ENCODE measurements around the gene APBA2.
"Not testable (repeated sequence)": the region's sequence is repeated elsewhere in the genome, so short reads cannot be mapped to it uniquely, and the experiment has no call there.

The APBA2 gene

DNA sequence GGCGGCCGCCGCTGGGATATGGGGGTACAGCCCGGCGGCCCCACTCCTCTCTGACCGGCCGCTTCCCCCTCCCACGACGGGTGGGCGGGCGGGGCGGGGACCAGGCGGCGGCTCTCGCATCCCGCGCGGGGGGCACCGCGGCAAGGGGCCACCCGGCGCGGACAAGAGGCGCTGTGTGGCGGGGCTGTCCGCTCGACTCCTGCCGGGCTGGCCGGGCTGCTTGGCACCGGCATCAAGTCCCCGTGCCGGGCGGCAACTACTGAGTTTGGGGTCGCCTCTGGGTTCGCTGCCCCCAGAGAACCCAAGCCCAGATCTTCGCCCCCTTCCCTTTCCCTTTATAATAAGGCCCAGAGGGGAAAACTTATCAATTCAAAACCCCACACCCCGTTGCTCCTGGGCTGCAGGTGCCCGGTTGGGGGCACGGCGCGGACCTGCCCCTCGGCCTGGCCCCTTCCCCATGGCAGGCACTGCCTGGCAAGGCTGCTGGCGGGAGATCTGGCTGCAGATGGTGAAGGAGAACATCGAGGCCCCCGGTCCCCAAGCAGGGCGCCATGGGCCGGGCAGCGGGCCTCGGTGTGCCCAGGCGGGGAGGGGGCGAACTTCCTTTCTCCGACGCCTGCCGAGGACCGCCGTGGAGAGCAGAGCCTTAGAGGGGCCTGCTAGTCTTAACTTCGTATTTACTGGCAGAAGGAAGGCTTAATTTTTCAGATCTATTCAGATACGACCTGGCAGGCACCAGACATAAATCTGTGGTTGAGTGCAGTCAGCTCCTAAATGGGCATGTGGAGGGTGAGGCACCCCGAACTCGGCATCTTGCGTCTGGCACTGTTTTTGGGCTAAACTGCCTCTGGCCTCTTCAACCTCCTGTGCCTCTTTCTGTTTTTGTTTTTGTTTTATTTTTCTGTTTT is 911 bp downstream of the APBA2 start:
- Mint-ChIP-seq H3K27ac (no peak overlapping the region), H3K4me3 (peak overlapping the region; percentile 77), H3K9me3 (no peaks in the 10 kb centered on the region), H3K27me3 (peaks cover 52% of the 10 kb centered on the region), H3K4me1 (peaks cover 50% of the 10 kb centered on the region), H3K36me3 (peaks cover 8% of the 10 kb centered on the region)
- peak; percentile 36 for DNase-seq
- CTCF ChIA-PET, result interaction anchor here (1.6 kb wide), 1 partner anchor 216 kb away, joined by 3 read pairs; no protein-coding TSS in a partner anchor

DNA sequence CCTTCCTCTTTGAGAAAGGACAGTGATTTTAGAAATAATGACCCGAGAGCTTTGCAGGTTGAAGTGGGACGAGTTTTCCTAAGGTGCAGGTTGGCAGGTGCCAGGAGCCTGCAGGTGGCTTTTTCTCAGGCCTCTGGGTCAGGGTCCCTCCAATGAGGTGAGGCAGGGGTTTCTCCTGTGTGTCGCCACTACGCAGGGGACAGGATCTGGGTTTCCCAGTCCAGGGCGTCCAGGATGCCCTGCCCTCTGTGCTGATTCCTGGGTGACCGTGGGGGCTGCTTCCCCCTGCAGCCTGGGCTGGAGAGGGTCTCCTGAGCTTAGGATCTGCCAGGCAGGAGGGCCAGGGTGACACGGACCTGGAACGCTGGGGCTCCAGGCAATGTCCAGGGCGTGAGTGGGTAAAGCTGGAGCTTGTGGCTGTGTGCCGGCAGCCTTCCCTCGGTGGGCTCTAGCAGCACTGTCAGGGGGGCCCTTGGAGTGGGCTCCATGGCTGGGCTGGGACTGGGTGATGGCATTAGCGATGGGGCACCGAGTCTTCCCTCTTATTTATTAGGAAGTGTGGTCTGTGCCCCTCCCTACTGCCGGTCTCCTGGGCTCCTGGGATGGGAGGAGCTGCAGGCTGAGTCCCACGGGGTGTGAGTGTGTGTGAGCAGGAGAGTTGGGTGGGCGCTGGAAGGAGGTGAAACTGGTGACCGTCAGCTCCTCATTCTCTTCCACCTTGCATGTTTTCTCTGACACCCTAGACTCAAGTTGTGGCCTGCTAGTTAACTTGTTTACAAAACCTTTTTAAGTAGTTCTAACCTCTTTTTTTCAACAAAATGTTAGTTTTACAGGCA is 1.8 kb downstream of the APBA2 start:
- no peak for DNase-seq
- Mint-ChIP-seq H3K4me3 (peak overlapping the region; percentile 77), H3K27ac (peak overlapping the region; percentile 74), H3K4me1 (peaks cover 54% of the 10 kb centered on the region), H3K9me3 (no peaks in the 10 kb centered on the region), H3K27me3 (peaks cover 52% of the 10 kb centered on the region), H3K36me3 (peaks cover 8% of the 10 kb centered on the region)
- CTCF ChIA-PET, result interaction anchor here (1.6 kb wide), 1 partner anchor 215 kb away, joined by 3 read pairs; no protein-coding TSS in a partner anchor

DNA sequence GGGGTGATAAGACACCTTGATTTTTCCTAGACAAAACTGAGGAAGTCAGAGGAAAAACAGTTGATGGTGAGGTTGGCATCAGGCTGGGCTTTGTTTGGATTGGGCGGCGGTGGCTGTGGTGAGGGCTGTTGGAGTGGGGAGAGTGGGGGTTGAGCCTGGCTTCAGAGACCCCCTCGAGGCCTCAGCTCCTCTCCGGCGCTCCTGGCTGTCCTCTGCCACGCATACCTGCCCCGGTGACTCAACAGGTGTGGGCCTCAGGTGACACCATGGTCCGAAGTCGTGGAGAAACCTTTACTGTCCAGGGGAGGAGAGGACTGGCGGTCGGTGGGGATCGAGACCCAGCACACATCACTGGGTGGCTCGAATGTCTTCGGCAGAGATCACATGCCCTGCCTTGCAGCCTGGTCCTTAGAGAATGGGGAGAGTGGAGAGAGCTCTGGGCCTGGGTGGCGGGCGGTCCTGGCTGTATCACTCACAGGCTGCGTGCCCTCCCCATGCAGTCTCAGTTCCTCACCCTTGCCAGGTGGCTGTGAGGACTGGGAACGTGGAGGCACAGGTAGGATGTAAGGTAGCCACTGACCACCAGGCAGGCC is 2.6 kb downstream of the APBA2 start:
- peaks cover 61% of the 10 kb centered on the region for H3K4me1 Mint-ChIP-seq
- CTCF ChIA-PET, result interaction anchor here (1.6 kb wide), 1 partner anchor 214 kb away, joined by 3 read pairs; no protein-coding TSS in a partner anchor
- H3K27ac Mint-ChIP-seq, result peak overlapping the region; percentile 74
- H3K27me3 Mint-ChIP-seq, result peaks cover 49% of the 10 kb centered on the region
- DNase-seq, result no peak
- H3K9me3 Mint-ChIP-seq, result no peaks in the 10 kb centered on the region
- no peak overlapping the region for H3K4me3 Mint-ChIP-seq
- H3K36me3 Mint-ChIP-seq, result peaks cover 8% of the 10 kb centered on the region

DNA sequence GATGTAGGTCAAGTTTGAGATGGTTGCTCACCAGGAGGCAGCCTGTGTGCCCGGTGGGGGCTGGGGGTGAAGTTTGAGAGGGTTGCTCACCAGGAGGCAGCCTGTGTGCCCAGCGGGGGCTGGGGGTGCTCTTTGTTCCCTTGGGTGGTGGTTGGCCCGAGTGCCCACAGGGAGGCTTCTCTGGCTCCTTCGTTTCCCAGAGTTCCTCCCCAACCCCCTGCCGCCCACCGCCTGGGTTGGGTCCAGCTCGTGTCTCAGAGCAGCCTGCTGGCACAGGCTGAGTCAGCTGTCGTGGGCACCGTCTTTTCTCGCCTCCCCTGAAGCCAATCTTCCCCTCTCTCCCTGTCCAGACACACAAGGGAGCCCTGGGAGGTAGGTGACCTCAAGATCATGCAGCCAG is 3.1 kb downstream of the APBA2 start:
- H3K9me3 Mint-ChIP-seq, result no peaks in the 10 kb centered on the region
- CTCF ChIA-PET, result no interaction called here
- peaks cover 8% of the 10 kb centered on the region for H3K36me3 Mint-ChIP-seq
- DNase-seq, result no peak
- peaks cover 66% of the 10 kb centered on the region for H3K4me1 Mint-ChIP-seq
- H3K4me3 Mint-ChIP-seq, result no peak overlapping the region
- H3K27ac Mint-ChIP-seq, result no peak overlapping the region
- H3K27me3 Mint-ChIP-seq, result peaks cover 48% of the 10 kb centered on the region

DNA sequence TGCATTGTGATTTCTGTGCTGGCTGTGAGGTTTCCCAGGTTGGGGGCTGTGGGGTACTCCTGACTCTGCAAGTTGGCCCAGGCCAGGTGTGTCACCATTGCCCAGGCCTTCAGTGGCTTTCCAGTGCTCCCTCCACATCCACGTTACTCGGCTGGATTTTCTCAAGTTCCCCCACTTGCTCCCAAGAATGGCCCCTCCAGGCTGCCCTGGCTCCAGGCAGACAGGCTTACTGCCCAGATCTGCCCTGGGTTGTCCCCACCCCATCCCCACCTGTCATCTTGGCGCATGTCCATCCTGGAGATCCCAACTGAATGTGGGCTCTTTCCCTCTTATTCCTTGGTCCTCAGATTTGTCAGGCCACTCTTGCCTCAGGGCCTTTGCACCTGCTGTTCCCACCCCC is 3.6 kb downstream of the APBA2 start:
- DNase-seq, result no peak
- Mint-ChIP-seq H3K27ac (peak overlapping the region; percentile 98), H3K4me1 (peaks cover 67% of the 10 kb centered on the region), H3K9me3 (no peaks in the 10 kb centered on the region), H3K4me3 (no peak overlapping the region), H3K36me3 (peaks cover 8% of the 10 kb centered on the region), H3K27me3 (peaks cover 43% of the 10 kb centered on the region)
- CTCF ChIA-PET, result no interaction called here

DNA sequence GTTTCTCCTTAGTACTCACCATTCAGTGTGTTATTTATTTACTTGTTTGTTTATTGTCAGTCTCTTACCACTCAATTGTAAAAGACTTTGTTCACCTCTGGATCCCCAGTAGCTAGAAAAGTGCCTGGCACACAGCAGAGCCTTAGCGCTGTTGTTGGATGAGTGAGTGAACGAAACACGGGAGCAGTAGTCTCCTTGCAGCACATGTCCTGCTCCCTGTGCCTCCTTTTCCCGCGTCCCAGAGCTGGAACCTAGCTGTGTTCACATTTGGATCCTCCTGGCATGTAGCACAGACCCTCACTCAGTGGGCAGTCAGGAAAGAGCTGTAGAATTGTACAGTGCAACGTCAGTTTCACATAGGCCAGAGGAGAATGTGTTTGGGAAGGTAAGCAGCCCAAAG is 4.1 kb downstream of the APBA2 start:
- H3K36me3 Mint-ChIP-seq, DNase-seq, CTCF ChIA-PET, H3K9me3 Mint-ChIP-seq, H3K4me3 Mint-ChIP-seq: not testable (repeated sequence)
- peaks cover 38% of the 10 kb centered on the region for H3K27me3 Mint-ChIP-seq
- peak overlapping the region; percentile 98 for H3K27ac Mint-ChIP-seq
- H3K4me1 Mint-ChIP-seq, result peaks cover 65% of the 10 kb centered on the region

DNA sequence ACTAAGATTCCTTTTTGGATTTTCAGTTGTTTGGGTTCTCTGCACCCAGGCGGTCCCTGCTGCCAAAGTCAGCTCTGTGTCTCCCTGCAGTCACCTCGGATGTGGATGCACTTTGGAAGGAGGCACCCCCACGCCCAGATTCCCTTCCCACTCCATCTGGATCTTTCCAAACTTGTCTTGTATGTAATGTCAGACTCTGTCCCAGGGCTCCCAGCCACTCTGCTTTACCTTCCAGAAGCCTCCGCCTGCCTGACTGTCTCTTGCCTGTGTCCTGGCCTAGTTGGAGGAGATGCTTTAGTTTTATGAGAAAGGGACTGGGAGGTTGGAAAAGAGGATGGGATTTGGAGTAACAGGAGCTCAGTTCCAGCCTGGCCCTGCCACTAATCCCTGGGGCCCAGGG is 4.5 kb downstream of the APBA2 start:
- Mint-ChIP-seq H3K4me1 (peaks cover 65% of the 10 kb centered on the region), H3K27me3 (peaks cover 34% of the 10 kb centered on the region), H3K4me3 (peak overlapping the region; percentile 20), H3K27ac (peak overlapping the region; percentile 98)
- H3K36me3 Mint-ChIP-seq, DNase-seq, CTCF ChIA-PET, H3K9me3 Mint-ChIP-seq: not testable (repeated sequence)

DNA sequence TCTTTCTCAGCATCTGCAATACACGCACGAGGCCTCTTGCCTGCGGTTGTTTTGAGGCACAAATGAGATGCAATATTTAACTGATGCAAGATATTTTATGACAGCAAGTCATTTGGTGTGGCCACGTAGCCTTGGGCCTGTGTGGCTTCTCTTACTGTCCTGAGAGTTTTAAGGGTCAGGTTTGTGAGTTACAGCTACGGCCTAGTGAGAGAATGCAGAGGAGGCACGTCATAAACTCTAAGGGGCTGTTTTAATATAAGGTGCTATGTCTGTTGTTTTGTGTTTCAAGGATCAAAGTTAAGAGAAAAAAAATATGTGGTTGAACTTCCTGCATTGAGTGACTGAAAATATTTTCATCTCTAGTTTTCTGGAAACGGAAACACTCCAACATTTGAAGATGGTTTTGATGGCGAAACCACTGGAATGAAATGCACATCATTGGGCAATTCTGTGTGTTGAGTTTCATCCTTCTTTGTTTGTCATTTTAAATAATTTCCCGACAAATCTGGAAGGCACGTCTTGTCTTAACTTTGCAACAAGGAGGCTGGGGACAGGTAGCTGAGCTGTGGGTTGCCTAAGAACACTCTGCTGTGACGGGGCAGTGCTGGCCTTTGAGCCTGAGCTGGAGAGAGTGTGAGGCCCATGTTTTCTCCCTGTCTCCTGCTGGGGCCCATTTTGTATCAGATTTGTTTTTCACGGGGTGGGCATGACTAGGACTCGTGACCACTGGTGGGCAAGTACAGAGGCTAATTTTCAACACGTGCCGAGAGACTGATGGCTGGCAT is 5.1 kb downstream of the APBA2 start:
- Mint-ChIP-seq H3K36me3 (peaks cover 8% of the 10 kb centered on the region), H3K27me3 (peaks cover 28% of the 10 kb centered on the region), H3K4me3 (peak overlapping the region; percentile 35), H3K27ac (peak overlapping the region; percentile 98), H3K9me3 (no peaks in the 10 kb centered on the region), H3K4me1 (peaks cover 65% of the 10 kb centered on the region)
- CTCF ChIA-PET, result no interaction called here
- DNase-seq, result peak; percentile 51

DNA sequence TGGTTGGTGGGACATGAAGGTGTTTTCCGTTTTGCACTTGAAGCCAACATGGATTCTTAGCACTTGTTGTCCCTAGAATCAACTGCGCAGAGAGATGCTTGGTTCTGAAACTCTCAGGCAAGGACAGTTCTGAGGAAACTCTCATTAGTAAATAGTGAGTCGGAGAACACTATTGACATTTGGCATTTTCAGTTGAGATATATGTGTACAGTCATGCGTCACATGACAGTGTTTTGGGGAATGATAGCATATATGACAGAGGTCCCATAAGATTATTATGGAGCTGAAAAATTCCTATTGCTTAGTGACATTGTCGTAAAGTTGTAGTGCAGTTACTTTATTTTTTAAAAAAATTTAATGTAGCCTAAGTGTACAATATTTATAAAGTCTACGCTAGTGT is 5.8 kb downstream of the APBA2 start:
- H3K27me3 Mint-ChIP-seq, result peaks cover 26% of the 10 kb centered on the region
- H3K27ac Mint-ChIP-seq, result peak overlapping the region; percentile 98
- no peak overlapping the region for H3K4me3 Mint-ChIP-seq
- no peaks in the 10 kb centered on the region for H3K9me3 Mint-ChIP-seq
- peaks cover 8% of the 10 kb centered on the region for H3K36me3 Mint-ChIP-seq
- DNase-seq, result no peak
- H3K4me1 Mint-ChIP-seq, result peaks cover 65% of the 10 kb centered on the region
- CTCF ChIA-PET, result no interaction called here

DNA sequence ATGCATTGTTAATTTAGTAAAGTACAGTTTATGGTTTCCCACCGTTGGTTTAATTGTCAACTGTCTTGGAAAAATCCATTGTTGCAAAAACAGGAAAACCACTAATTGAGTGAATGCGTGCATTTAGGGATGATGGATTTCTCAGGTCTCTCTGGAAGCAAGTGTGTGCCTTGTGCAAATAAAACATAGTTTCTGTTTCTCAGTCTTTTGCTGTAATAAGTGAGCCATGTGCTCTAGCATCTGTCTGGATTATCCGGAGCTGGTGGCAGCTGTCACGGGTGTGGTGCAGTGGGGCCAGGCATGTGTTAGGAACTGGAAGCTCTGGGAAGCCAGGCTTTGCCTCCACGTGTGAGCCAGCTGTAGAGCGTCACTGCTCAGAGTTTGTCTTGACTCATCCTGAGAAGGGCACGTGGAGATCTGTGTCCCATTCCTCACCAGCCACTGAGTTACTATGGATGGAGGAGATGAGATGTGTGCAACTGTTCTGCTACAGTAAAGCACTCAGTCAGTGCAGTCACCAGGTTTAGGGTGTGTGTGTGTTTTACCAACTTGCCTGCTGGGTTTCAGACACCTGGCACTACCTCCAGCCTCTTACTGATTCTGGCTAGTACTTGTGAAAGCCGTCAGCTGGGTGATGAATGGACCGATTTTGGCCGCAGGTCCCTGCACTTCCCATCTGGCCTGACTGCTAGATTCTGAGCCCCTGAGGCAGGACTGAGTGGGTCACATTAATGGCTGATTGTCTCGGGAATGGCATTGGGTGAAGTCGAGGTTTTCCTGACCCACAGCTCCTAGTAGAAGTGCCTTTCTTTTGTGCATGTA is 7.2 kb downstream of the APBA2 start:
- CTCF ChIA-PET, result interaction anchor here (2.2 kb wide), 1 partner anchor 83 kb away, joined by 4 read pairs; no protein-coding TSS in a partner anchor
- Mint-ChIP-seq H3K9me3 (no peaks in the 10 kb centered on the region), H3K4me1 (peaks cover 53% of the 10 kb centered on the region), H3K4me3 (no peak overlapping the region), H3K36me3 (peaks cover 8% of the 10 kb centered on the region), H3K27ac (no peak overlapping the region), H3K27me3 (peaks cover 15% of the 10 kb centered on the region)
- DNase-seq, result no peak

DNA sequence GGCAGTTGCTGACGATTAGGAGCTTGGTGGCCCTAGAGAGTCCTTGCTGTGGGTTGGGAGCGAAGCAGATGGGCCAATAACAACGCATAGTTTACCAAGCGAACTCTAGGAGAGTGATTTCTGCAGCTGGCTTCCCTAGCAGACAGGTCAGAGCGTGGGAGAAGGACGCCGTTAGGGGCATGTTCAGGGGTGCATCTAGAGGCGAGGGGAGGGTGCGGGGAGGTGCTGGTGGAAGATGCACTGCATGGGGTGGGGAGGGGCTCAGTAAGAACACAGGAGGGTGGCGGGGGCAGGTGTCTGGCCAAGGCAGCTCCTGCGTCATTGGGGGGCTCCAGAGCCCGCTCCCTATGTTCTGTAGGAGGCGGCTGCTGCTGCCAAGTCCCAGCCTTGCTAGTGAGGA is 8.9 kb downstream of the APBA2 start:
- Mint-ChIP-seq H3K27me3 (peaks cover 3% of the 10 kb centered on the region), H3K27ac (no peak overlapping the region), H3K9me3 (no peaks in the 10 kb centered on the region), H3K4me1 (peaks cover 37% of the 10 kb centered on the region), H3K36me3 (peaks cover 4% of the 10 kb centered on the region), H3K4me3 (no peak overlapping the region)
- CTCF ChIA-PET, result interaction anchor here (2.2 kb wide), 1 partner anchor 81 kb away, joined by 4 read pairs; no protein-coding TSS in a partner anchor
- DNase-seq, result no peak

DNA sequence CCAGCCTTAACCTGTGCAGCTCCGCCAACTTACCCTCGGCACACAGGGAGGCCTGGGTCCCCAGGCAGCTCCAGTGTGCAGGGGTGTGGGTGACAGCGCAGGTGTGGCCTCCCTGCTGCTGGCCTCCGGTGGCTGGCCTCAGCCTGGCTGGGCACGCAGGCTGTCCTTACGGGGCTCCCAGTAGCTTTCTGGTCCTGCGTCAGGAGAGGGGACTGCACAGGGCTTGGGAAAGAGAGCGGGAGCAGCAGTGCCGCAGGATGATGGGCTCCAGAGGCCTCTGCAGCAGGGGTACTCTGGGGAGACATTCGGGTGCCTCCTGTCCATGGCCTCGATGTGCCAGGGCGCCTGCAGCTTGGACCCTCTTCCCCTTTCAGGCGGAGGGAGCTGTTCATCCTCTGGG is 9.4 kb downstream of the APBA2 start:
- CTCF ChIA-PET, result interaction anchor here (2.2 kb wide), 1 partner anchor 81 kb away, joined by 4 read pairs; no protein-coding TSS in a partner anchor
- H3K9me3 Mint-ChIP-seq, result no peaks in the 10 kb centered on the region
- H3K4me1 Mint-ChIP-seq, result peaks cover 32% of the 10 kb centered on the region
- H3K4me3 Mint-ChIP-seq, result no peak overlapping the region
- H3K27me3 Mint-ChIP-seq, result peaks cover 3% of the 10 kb centered on the region
- H3K36me3 Mint-ChIP-seq, result peaks cover 3% of the 10 kb centered on the region
- H3K27ac Mint-ChIP-seq, result no peak overlapping the region
- DNase-seq, result no peak

DNA sequence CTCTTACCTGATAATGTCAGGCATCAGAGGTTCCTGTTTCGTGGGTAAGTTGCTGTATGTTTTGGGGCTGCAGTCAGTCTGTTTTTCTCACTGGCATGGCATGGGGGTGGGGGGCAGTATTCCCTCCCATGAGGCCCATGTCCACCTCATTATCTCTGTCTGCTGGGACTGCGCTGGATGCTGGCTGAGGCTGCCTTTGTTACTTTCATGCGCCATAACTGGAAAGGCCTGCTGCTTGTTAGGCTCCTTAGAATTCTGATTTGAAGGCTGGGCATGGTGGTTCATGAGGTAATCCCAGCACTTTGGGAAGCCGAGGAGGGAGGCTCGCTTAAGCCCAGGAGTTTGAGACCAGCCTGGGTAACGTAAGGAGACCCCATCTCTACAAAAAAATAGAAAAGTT is 9.8 kb downstream of the APBA2 start:
- no peak for DNase-seq
- peaks cover 27% of the 10 kb centered on the region for H3K4me1 Mint-ChIP-seq
- no peak overlapping the region for H3K27ac Mint-ChIP-seq
- no peak overlapping the region for H3K4me3 Mint-ChIP-seq
- H3K9me3 Mint-ChIP-seq, result no peaks in the 10 kb centered on the region
- CTCF ChIA-PET, result no interaction called here
- peaks cover 3% of the 10 kb centered on the region for H3K27me3 Mint-ChIP-seq
- peaks cover under 1% of the 10 kb centered on the region for H3K36me3 Mint-ChIP-seq
